NCI-H2171 treated with DMSO at 0.1 percent for 48 hours (cell line): Measurements from ENCODE around the gene PCID2.
A peak's percentile ranks its signal among the peaks of the same experiment; 100 is the strongest.

Experiments
- DNase-seq: peaks from one replicate; lab custom pipeline; 2025; lab: John Stamatoyannopoulos, UW

PCID2 gene

DNA sequence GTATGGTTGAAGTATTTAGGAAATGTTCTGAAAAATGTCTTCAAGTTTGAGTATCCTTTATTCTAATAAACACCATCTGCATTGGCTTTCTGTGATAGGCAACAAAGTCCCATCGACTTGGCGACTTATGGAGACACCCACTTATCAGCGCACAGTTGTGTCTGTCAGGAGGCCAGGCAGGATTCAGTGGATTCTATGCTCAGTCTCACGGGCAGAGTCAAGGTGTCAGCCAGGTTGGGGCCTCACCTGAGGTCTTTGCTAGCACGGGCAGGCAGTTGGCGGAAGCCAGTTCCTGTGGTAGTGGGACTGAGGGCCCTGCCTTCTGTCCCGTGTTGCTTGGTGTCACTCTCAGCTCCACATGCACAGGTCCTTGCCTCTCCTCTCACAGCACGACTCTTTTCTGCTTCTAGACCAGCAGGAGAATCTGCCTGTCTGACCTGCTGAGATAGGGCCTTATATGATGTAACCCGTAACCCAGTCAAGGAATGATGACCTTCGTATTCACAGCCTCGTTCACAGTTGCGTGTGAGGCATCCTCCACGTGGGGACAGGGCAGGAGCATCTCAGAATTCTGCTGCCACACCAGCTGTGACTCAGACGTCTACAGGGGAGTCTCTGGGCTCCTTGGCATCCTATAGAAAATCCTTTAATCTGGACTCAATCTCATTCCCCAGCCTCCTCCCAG lies 10.9 kb upstream of the PCID2 start:
- no peak for DNase-seq

DNA sequence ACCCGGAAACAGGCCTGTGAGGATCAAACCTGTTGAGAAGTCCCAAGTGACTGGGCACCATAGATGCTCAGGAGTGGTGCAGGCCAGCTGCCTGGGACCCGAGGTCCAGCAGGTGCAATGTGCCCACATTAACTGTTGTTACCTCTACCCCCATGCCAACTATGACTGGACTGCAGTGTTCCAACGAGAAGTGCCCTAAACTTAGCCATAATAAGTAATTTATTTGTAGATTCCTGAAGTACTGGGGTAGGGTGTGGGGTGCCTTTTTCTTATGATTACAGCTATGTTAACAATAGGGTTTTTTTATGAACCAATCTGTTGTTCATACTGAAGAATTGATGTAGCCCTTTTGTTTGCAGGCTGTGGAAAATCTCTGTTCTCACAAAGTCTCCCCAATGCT lies 10.1 kb upstream of the PCID2 start:
- no peak for DNase-seq

DNA sequence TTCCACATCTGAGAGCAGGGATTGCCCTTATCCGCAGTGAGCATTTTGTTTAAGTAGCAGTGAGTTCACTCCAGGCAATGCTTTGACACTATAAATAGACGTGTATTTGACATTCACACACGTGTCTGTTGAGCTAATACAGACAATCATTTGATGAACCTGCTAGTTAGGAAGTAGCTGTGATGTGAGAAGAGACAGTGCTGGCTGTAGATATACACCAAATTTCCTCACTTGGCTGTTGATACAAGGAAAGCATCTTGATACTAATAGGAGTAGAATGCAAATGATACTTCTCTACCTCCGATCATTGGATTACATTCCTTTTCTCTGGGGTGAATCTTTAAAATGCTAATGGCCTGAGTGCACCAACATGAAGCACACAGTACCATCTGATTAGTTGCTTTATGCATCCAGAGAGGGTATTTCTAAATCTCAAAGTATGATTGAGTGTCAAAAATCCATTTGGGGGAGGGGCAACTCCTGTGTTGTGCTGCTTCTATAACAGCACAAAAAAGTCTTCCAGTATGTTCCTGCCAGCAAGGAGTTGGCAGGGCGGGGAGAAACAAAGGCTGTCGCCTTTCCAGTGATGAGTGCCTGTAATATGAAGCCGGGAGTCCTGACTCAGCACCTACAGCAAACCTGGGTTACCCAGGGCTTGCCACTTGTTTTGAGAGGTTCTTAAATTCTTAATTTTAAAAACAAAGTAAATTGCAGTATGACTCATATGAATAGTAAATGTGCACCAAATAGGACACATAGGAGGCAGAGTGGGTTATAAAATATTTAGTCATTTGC lies 8.0 kb upstream of the PCID2 start:
- DNase-seq, result peak; percentile 90

DNA sequence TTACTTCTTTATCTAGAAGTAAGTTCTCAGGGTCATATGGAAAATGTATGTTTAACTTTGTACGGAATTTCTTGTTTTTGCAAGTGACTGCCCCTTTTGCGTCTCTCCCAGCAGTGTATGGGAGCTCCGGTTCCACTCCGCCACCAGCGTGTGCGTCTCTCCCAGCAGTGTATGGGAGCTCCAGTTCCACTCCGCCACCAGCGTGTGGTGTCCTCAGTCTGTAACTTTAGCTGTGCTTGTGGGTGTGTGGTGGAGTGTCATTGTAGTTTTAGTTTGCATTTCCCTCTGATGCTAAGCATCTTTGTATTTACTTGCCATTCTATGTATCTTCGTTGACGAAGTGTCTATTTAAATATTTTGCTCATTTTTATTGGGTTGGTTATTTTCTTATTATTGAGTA lies 3.3 kb upstream of the PCID2 start:
- DNase-seq, result no peak

DNA sequence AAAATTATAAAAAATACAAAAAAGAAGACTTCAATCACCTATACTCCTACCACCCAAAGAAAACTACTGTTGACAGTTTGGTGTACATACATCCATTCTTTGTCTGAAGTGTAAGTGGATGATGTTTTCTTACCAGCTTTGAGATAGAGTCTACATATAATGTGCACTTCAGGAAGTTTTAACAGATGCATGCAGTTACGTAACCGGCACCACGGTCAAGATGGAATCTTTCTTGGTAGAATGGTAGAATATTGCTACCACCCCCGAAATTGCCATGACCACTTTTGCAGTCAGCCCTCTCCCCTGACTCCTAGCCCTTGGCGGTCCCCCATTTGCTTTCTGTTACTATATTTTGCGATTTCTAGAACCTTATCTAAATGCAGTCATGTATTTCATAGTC lies 2.4 kb upstream of the PCID2 start:
- no peak for DNase-seq

DNA sequence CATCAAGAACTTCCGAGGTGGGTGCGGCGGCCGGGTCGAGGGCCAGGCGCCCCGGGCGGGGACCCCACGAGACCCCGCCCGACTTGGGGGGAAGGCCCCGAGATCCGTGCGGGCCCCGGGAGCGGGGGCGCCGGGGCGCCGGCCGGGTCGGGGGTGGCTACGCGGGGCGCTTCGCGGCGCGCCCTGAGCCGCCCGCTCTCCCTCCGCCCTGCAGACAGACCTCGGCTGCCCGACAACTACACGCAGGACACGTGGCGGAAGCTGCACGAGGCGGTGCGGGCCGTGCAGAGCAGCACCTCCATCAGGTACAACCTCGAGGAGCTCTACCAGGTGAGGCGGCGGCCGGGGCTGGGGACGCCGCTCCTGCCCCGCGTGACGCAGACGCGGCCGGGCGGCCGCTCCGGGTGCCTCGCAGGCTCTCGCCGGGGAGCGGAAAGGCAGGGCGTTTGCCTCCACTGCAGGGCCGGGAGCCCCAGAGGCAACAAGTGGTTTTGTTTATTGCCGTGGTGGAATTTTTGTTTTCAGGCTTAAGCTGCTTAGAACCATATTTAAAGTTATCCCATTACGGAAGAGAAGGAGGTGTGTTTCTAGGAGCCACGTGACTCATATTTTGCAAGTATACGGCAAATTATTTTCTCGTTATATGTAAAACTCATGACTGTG lies 1.4 kb upstream of the PCID2 start:
- peak; percentile 64 for DNase-seq

DNA sequence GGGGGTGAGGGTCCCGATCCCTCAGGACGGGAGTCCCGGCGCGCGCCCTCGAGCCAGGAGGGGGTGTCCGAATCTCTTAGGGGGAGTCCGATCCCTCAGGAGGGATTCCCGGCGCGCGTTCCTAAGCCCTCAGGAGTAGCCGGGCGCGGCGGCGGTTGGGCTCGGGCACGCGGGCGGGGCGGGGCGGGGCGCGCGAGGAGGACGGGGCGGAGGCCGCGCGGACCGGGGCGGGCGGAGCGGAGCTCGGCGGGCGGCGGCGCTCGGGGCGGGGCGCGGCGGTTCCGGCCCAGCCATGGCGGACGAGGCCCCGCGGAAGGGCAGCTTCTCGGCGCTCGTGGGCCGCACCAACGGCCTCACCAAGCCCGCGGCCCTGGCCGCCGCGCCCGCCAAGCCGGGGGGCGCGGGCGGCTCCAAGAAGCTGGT lies 878 bp upstream of the PCID2 start, which contains the start of gene CUL4A:
CUL4A (plus strand) TSS at position 278 of the 423 bp plus-strand sequence; CDS start at position 293, 15 bp downstream.
- DNase-seq, result peak; percentile 74

DNA sequence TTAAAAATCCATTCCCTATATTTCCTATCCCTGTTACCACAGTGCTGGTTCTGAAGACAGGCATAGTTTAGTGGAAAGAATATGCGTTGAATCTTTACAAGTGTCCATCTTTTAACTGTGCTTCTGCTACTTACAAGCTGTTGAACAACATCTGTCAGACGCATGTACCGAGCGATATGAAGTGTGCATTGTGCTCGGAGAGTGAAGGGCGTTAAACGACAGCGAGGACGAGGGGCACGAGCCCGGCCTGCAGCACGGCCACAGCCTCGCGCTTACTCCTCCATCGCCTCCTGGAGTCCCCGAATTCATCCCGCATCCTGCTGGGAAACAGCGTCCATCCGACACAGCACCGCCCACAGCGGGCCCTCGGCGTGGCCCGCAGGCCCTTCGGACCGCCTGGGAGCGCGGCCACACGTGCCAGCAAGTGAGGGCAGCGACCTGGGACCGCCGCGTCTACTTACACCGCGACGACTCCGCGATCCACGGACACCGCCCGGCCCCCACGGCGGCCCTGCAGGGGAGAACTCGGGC lies 514 bp downstream of the PCID2 start:
- DNase-seq, result peak; percentile 31

DNA sequence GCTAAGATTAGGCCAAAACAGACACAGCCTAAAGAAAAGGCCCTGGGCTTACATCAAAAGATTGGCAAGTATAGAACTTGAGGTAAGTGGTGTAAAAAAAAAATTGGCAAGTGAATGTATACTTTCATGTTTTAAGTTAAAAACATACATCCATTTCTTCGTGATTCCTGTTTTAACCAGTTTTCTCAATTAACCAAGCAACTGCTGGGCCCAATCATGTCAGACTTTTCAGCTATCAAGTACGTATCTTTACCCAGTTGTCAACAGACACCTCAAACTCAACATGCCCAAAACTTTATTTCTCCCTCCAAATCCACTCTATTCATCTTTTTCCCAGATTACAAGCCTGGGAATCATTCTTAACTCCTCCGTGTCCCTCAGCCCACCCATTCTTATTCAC lies 1.0 kb downstream of the PCID2 start:
- DNase-seq, result no peak

DNA sequence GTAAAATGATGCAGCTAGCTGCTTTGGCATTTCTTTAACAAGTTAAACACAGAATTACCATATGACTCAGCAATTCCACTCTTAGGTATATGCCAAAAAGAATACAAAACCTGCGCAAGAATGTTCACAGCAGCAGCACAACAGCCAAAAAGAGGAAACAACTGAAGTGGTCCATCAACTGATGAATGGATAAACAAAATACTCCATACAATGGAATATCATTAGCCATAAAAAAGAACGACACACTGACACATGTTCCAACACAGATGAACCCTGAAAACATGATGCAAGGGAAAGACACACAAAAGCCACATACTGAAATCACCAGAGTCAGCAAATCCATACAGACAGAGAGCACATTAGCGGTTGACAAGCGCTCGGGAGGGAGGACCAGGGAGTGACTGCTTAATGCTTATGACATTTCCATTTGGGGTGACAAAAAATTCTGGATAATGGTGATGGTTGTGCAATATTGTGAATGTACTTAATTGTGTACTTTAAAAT lies 3.0 kb downstream of the PCID2 start:
- DNase-seq, result no peak

DNA sequence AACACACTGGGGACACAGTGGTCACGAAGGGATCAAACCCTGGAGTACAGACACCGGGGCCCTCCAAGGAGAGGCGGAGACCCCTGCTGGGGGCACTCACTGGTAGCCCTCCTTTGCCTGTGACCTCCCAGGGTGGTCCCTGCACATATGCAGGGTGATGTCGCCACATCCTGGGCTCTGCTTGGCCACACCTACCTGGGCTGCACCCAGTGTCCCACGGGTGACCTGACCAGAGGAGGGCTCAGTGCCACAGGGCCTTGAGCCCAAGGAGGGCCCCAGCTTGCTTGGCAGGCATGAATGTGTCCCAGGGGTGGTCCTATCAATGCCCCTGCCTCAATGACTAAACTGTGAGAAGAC lies 4.1 kb downstream of the PCID2 start:
- DNase-seq, result no peak

DNA sequence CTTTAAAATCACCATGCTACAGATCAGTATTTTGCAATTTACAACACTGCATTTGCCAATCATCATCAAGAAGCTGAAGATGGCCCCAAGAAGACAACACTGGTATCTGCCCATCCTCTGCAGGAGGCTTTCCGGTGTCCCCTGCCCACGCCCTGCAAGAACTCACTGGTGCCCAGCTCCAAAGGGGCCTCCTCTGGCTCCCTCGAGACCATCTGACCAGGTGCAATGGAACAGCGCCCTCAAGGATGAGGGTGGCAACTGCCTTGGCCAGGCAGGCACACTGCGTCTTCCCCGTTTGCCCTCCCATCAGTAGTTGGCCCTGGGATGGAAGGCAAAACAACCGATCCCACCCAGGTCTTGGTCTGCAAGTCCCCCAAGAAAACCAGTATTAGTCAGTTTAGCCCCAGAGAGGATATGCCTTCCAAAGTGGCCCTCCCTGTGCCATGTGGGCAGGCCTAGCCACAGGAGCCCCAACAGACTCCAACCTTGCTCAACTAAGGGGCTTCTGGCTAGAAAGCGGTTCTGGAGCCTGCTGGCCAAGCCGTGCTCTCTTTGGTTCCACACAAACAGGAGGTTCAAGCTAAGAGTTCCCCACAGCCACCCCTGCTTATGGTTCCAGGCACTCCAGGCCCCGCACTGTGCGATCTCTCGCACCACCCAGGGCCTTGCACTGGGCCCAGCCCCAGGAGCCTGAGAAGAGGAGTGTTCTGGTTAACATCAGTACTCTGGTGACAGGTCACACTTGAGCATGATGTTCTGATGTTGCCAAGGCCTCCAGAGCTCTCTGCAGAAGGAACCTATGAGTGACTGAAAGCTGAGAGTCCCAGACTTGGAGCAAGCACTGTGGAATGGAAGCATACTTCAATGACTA lies 4.7 kb downstream of the PCID2 start:
- no peak for DNase-seq

DNA sequence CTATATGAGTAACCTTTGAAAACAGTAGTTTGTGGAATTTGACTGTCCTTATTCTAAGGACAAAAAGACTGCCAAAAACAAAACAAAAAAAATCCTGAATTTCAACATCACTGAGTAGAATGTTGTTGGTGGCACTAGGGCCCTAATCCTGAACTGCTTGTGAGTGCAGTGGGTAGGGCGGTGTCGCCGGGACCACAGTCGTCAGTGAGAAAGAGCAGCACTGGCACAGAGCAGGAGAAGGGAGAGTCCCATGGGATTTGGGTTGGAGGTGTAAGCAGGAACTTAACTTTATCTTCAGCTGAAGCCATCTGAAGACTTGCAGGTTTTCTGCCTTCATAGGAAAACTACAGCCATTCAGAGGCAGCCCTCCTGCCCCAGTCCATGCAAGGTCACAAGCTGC lies 5.6 kb downstream of the PCID2 start:
- no peak for DNase-seq

DNA sequence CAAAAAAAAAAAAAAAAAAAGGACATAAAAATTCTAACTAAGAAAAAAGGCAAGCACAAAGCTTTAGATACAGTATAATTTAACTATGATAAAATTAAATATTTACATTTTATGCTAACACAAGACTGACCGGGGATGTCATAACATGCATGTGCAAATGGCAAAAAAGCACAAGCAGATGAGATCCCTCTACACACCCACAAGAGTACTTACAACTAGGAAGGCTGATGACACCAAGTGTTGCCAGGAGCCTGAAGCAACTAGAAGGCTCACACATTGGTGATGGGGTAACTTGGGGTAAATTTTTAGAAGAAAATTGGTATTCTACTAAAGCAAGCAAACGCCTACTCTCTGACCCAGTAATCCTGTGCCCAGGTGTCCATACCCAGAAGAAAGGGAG lies 6.7 kb downstream of the PCID2 start:
- DNase-seq, result no peak

DNA sequence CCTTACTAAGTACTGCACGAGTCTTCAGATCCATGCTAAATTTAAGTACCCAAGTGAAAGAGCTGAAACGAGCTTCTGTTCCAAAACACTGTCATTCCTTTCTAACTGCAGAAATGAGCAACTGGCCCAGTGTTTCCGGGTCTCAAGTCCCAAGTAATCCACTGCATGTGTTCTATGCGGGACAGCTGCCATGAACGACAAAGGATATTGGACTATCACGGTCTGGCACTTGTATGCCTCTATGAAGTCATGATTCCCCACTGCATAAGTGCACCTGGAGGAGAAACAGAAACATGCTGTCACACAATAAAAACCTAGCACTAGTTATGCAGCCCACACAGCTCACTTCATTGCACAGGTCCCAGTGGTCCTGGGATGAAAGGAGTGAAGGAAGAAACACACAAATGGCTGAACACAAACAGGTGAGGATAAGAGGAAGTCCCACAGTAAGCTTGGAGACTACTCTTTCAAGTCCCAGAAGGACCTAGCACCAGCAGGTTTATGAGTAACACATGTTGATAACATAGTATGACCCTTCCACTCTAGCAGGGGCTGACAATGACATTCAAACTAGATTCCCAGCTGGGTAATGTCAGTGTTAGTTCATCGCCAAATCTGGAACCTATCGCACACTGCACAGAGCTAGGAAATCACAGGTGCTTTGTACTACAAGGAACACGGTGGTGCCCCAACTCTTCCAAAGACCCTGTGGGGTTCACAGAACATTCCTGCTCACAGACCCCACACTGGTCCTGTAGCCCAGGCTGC lies 11.3 kb downstream of the PCID2 start:
- no peak for DNase-seq

DNA sequence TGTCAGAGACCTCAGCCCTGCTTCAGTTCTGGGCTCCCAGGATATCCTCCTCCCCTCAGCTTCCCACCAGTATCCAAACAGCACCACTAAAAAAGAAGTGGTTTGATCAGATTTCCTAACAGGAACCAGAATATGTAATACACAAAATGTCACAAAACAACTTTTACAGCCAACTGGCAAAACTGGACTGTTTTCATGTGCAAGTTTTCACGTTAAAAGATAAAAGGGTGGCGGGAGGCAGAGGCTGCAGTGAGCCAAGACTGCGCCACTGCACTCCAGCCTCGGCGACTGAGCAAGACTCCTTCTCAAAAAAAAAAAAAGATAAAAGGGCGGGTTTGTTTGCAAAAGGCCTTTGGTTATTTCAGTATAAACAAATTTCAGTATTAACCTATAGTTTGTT lies 13.1 kb downstream of the PCID2 start:
- no peak for DNase-seq

DNA sequence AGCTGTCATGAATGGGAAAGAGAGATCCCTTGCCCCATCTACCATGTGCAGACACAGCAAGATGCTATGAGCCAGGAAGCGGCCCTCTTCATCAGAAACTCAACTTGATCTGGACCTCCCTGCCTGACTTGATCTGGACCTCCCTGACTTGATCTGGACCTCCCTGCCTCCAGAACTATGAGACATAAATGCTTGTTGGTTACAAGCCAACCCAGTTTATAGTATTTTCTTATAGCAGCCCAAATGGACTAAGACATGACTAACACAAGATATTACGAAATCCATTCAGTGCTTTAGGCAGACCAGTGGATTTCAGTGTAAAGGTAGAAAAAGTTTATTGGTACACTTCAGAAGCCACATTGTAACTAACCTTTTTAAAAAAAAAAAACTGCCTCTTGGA lies 15.6 kb downstream of the PCID2 start:
- DNase-seq, result no peak

DNA sequence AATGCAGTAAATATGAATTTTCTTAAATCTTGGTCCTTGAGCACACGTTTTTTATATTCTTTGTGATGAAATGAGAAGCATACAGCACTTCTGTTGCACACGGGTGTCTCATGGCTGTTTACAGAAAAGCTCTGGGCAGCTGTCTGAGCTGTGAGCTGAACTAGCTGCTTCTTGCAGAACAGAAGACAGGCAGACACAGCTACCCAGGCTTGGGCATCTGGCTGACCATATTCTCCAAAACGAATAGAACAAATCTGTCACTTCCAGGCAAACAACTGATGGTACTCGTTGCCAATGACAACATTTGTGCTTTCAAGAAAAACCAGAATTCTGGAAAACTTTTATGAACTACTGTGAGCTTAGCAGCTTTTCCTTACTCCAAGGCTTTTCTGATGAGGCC lies 16.2 kb downstream of the PCID2 start:
- DNase-seq, result no peak

DNA sequence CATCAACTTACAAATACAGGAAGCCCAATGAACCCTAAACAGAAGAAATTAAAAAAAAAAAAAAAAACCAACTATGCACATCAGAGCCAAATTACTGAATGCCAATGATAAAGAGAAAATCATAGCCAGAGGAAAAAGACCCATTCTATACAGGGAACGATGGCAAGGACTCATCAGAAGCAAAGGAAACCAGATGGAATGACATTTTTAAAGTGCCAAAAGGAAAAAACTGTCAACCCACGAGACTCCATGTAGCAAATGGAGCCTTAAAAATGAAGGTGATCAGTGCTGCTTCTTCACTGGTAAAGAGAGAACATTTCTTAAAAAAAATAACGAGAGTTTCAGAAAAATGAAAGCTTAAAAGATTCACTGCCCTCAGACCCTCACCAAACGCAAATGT lies 18.3 kb downstream of the PCID2 start:
- DNase-seq, result no peak

DNA sequence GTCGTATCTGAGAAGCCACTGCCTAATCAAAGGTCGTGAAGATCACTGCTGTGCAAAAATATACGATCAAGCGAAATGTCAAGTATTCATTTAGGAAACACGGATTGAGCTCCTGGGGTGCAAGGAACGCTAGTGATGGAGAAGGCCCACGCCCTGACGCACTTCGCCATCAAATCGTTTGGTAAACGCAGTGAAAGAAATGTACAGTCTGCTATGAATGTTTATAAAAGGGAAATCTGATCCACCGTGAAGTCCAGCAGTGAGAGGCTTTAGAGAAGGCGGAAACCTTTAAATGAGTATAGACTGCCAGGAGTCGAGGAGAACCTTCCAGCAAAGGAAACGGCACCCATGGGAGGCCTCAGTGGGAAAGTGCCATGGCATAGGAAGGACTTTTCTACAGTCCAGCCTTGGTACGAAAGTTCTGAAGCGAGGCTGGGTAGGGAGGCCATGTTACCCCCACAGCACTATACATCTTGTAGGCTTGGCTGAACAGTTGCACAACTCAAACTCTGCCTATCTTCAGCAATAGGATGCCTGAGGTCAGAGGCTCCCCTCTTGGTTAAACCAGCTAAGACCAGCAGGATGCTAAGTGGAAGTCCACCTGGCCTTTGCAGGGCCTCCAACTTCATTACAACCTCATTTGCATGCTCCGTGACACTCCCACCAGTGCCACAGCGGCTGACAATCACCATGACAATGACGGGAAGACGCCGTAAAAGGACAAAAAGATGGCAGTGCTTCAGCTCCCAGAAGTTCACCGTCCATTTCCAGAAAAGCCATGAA lies 20.4 kb downstream of the PCID2 start:
- no peak for DNase-seq
